BJ (cell line): ENCODE results near the gene KCTD1. TPM values are rescaled to one million over a fixed set of nuclear protein-coding genes. Genes with fewer than 3 reads are reported as not detected.

Experiments used
- CTCF ChIA-PET: fragments of 350-600 bp; formaldehyde crosslinking; extraction: SDS; loops from one replicate; lab custom pipeline; 2021; ENCODE audit warnings: antibody characterized with exemption, inconsistent platforms; lab: Yijun Ruan, JAX
- POLR2A ChIA-PET: fragments of 300-600 bp; sonication (Branson Sonifier 250); formaldehyde crosslinking; extraction: SDS; loops from one replicate; lab custom pipeline; 2021; ENCODE audit warnings: antibody characterized with exemption; lab: Charles Lee
- DNase-seq: peaks from one replicate; pipeline ENCODE4 v3.0.0-alpha.2; 2011; ENCODE audit warnings: low read depth
- H3K27me3 ChIP-seq: 2 replicates; pipeline ENCODE4 v1.6.0; 2011; ENCODE audit warnings: low read length; ENCODE audit not compliant: control insufficient read depth, insufficient read depth
- H3K36me3 ChIP-seq: 2 replicates; pipeline ENCODE4 v1.5.1; 2011; ENCODE audit warnings: low read length; ENCODE audit not compliant: control insufficient read depth, insufficient read depth
- H3K4me3 ChIP-seq: 2 replicates; pipeline ENCODE4 v1.5.1; 2011; ENCODE audit warnings: low read depth, mild to moderate bottlenecking, control low read depth, low read length
- polyA plus RNA-seq: library from polyadenylated mRNA; depleted of rRNA; stranded (reverse); fragments of >200 nt; gene quantifications from 2 replicates; pipeline ENCODE4 v1.2.3, GENCODE V29; 2011
- TF ChIP-seq, protein P1 (sequence below): IDR thresholded peaks from 2 replicates; pipeline ENCODE4 v1.5.1; 2011; ENCODE audit warnings: low read depth, mild to moderate bottlenecking, control low read depth, inconsistent platforms, low read length, moderate library complexity; ENCODE audit not compliant: insufficient read depth

Gene KCTD1
- polyA plus RNA-seq, 1 experiment: 9.6 TPM

DNA sequence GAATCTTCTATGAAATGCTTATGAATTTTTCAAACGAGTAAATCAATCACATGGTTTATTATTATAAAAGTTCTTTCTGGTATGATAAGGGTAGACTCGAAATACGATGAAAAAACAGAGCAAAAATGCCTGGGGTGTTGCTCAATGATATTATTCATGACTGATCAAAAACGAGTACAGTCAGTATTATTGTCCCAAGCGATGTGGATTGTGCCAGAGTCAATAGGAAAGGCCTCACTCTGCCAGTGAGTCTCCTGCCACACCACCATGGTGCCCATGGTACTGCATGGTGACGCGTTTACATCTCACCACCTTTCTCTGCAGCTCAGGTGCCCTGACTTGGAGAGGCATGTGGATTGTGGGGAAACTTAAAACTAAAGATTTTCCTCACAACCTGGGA lies 58.5 kb downstream of the KCTD1 start:
- POLR2A ChIA-PET: interaction anchor here (0.7 kb wide), 1 partner anchor 239 kb away, joined by 5 read pairs; no protein-coding TSS in a partner anchor
- TF ChIP-seq, protein P1, sequence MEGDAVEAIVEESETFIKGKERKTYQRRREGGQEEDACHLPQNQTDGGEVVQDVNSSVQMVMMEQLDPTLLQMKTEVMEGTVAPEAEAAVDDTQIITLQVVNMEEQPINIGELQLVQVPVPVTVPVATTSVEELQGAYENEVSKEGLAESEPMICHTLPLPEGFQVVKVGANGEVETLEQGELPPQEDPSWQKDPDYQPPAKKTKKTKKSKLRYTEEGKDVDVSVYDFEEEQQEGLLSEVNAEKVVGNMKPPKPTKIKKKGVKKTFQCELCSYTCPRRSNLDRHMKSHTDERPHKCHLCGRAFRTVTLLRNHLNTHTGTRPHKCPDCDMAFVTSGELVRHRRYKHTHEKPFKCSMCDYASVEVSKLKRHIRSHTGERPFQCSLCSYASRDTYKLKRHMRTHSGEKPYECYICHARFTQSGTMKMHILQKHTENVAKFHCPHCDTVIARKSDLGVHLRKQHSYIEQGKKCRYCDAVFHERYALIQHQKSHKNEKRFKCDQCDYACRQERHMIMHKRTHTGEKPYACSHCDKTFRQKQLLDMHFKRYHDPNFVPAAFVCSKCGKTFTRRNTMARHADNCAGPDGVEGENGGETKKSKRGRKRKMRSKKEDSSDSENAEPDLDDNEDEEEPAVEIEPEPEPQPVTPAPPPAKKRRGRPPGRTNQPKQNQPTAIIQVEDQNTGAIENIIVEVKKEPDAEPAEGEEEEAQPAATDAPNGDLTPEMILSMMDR: no peak
- no peak overlapping the region for H3K4me3 ChIP-seq
- H3K27me3 ChIP-seq: no peaks in the 10 kb centered on the region
- H3K36me3 ChIP-seq: no peaks in the 10 kb centered on the region
- CTCF ChIA-PET: no interaction called here
- no peak for DNase-seq

DNA sequence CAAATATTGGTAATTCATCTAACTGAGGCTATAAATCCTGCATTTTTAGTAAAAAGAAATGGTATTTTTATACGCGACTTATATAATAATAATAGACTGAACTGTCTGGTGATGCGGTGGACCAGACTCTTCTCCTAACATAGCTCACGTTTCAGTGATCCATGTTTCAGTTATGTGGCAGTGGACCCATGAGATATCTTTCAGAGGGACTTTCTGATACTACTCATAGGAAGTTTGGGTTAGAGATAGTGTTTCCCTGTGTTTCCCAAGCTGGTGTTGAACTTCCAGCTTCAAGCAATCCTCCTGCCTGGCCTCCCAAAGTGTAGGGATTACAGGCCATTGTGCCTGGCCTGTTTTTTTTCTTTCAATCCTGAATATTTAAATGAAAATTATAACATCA lies 59.2 kb downstream of the KCTD1 start:
- ChIA-PET POLR2A (no interaction called here), CTCF (interaction anchor here (1.3 kb wide), 1 partner anchor 11 kb away, joined by 3 read pairs; no protein-coding TSS in a partner anchor)
- TF ChIP-seq, protein P1: no peak
- no peak overlapping the region for H3K4me3 ChIP-seq
- DNase-seq: no peak
- H3K27me3 ChIP-seq: no peaks in the 10 kb centered on the region
- no peaks in the 10 kb centered on the region for H3K36me3 ChIP-seq

DNA sequence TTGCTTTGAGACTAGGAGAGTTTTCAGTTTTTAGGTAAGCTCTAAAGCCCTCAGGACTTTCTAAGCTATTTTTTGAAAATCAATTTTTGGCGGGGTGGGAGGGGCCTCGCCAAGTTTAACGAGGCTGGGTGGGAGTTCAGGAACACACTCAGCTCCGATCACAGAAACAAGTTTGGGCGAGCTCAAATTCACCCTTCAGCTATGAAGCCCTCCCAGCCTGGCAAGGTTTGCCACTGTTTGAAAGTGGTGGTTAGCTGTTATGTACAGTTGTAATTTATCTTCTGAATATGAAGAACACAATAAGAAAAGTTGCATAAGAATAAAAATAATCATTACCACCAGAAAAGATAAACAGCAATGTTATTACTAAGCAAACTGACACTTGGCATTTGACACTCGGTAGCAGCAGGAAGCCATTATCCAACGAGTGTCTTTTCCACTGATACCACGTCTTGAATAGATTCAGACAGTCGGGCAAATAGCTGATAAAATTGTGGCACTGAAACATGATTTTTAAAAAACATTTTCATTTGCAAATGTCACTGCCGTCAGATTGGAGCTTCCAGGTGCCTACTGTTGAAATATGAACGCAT lies 59.8 kb downstream of the KCTD1 start:
- POLR2A ChIA-PET: no interaction called here
- CTCF ChIA-PET: interaction anchor here (1.3 kb wide), 1 partner anchor 10 kb away, joined by 3 read pairs; no protein-coding TSS in a partner anchor
- no peaks in the 10 kb centered on the region for H3K36me3 ChIP-seq
- no peak overlapping the region for H3K4me3 ChIP-seq
- DNase-seq: no peak
- no peaks in the 10 kb centered on the region for H3K27me3 ChIP-seq
- TF ChIP-seq, protein P1: no peak

DNA sequence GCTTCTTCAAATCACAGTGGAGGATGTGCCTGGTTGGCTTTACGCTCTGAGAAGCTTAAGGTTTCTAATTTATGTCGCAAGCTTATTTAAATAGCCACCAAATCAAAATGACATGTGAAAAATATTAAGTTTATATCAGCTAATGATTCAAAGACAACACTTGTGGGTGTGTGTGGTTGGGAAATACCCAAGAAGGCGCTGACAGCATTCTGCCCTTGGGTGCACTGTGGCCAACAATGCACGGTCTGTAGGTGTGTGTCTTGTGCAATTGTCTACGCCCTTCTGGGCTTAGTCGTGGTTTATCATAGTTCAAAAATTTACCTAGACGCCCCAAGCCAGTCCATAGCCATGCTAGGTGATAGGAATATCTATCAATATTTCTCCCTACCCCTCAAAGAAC lies 60.9 kb downstream of the KCTD1 start:
- no peak for DNase-seq
- H3K4me3 ChIP-seq: no peak overlapping the region
- CTCF ChIA-PET: no interaction called here
- no peaks in the 10 kb centered on the region for H3K36me3 ChIP-seq
- no peaks in the 10 kb centered on the region for H3K27me3 ChIP-seq
- POLR2A ChIA-PET: no interaction called here
- TF ChIP-seq, protein P1: no peak

DNA sequence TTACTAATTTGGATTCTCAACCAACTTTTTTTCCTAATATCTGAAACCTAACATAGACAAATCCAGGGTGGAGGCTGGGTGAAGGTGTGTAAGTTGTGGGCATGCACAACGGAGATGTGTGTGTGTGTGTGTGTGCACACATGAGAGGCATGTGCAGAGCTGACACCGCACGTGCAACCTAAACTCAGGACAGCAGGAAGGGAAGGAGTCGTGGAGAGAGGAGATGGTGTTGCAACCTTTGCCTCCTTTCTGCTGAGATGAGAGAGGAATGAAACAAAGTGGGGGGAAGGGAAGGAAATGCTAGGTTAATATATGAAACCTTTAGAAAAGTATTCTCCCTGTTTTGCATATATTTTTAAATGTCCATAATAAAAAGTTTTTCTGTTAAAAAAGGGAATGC lies 64.7 kb downstream of the KCTD1 start:
- DNase-seq: no peak
- ChIA-PET CTCF (no interaction called here), POLR2A (no interaction called here)
- no peaks in the 10 kb centered on the region for H3K36me3 ChIP-seq
- no peak overlapping the region for H3K4me3 ChIP-seq
- H3K27me3 ChIP-seq: no peaks in the 10 kb centered on the region
- TF ChIP-seq, protein P1: no peak
